Transverse colon (tissue), 4 donors: ENCODE data around the gene ZNF680. TPM values are rescaled to one million over a fixed set of nuclear protein-coding genes. Genes with fewer than 3 reads are reported as not detected.
"Not testable (repeated sequence)": the region's sequence is repeated elsewhere in the genome, so short reads cannot be mapped to it uniquely, and the experiment has no call there.

Experiments used
- DNase-seq: peaks from one replicate; pipeline ENCODE4 v3.0.0-alpha.2; 2019
- H3K27ac ChIP-seq, 4 donors: fragments of 200-600 bp; sonication (generic); 2 replicates each; pipeline ENCODE4 v1.5.1; 2016 to 2018; ENCODE audit warnings: inconsistent platforms in 4 of 4
- H3K27me3 ChIP-seq: fragments of 200-600 bp; sonication (generic); 2 replicates; pipeline ENCODE4 v1.5.1; 2017; ENCODE audit warnings: inconsistent platforms
- H3K36me3 ChIP-seq, 4 donors: fragments of 200-600 bp; sonication (generic); 2 replicates each; pipeline ENCODE4 v1.5.1; 2017 to 2019; ENCODE audit warnings: inconsistent platforms in 4 of 4
- H3K4me1 ChIP-seq, 4 donors: fragments of 200-600 bp; sonication (generic); 2 replicates each; pipeline ENCODE4 v1.5.1; 2017 to 2020; ENCODE audit warnings: inconsistent platforms in 4 of 4
- H3K4me3 ChIP-seq, 4 donors: fragments of 200-600 bp; sonication (generic); 1 replicate in 1 of 4; 2 replicates in 3 of 4; pipeline versions ENCODE4 v1.5.1 to v1.6.1; 2017 to 2019; ENCODE audit warnings: inconsistent platforms in 4 of 4
- H3K9me3 ChIP-seq, 2 donors: fragments of 200-600 bp; sonication (generic); 2 replicates each; pipeline ENCODE4 v1.5.1; 2017 to 2019; ENCODE audit warnings: inconsistent platforms in 2 of 2
- CTCF ChIP-seq, 5 experiments: fragments of 200-600 bp in 3 of 5; fragments of 450-650 bp in 2 of 5; sonication (generic) in 3 of 5; IDR thresholded peaks; 1 replicate in 2 of 5; 2 replicates in 3 of 5; pipeline ENCODE4 v1.5.1; 2016 to 2017; ENCODE audit warnings: antibody characterized with exemption in 5 of 5, inconsistent platforms in 3 of 5, mild to moderate bottlenecking in 2 of 5, moderate library complexity in 1 of 5
- EP300 ChIP-seq: sonication (generic); formaldehyde crosslinking; IDR thresholded peaks from one replicate; pipeline ENCODE4 v1.6.1; 2017; ENCODE audit warnings: antibody characterized with exemption, low read depth
- POLR2A ChIP-seq: fragments of 450-650 bp; IDR thresholded peaks from one replicate; pipeline ENCODE4 v1.6.1; 2016; ENCODE audit warnings: antibody characterized with exemption, mild to moderate bottlenecking, moderate library complexity
- POLR2AphosphoS5 ChIP-seq, 3 donors: sonication (generic); formaldehyde crosslinking; IDR thresholded peaks; one replicate each; pipeline ENCODE4 v1.6.1; 2016; ENCODE audit warnings: antibody characterized with exemption in 3 of 3
- WGBS, 2 donors: methylation state at CpG; one replicate each; pipeline ENCODE4 v1.1.5; 2018; ENCODE audit warnings: low coverage in 1 of 2; 5-methylcytosine and 5-hydroxymethylcytosine counted together
- in situ Hi-C, 4 donors: fragments of 200-750 bp; cut with MboI; loops; one replicate each; pipeline versions ENCODE4 v1.15.0 to v1.15.1; 2017; ENCODE audit warnings: low sequenced_read_pairs in 3 of 4, low pct_ligation_motif_present in 1 of 4, low pct_unique_long_range_greater_than_20kb in 1 of 4
- intact Hi-C: fragments of 100-400 bp; cut with DNase I; formaldehyde crosslinking; loops from one replicate; pipeline ENCODE4 v1.15.1; 2023; ENCODE audit warnings: low total_unique reads
- total RNA-seq, 4 donors: library from RNA; depleted of rRNA; stranded (reverse); fragments of >200 nt; gene quantifications; one replicate each; pipeline ENCODE4 v1.1.0, GENCODE V29; 2016

ZNF680 gene
- total RNA-seq, 4 donors from 2014 or later = 3.4 to 11.1 (median 6.6) TPM

GRCh38 chr7:64557601-64558322 is 5.1 kb downstream of the ZNF680 start:
- Histone ChIP-seq H3K9me3 (peaks cover 2 to 3% of the 10 kb centered on the region in 2 donors), H3K4me1 (peaks cover 0 to 25% (median 7%) of the 10 kb centered on the region in 4 donors), H3K27me3 (no peaks in the 10 kb centered on the region), H3K36me3 (no peaks in the 10 kb centered on the region), H3K4me3 (no peak overlapping the region), H3K27ac (no peak overlapping the region)
- in situ Hi-C loops (loop anchor here in 2 of 4 donors (25.0 kb wide), 2 partner anchors 230 to 245 kb away; partner anchors contain the start of genes ZNF736 (in 2 of the 2) and ZNF138 (in 1 of the 2)), intact Hi-C loops (no loop called here)
- no peak for TF ChIP-seq POLR2AphosphoS5 (IDR thresholded peaks at IDR 0.05)
- no peak for TF ChIP-seq CTCF (IDR thresholded peaks at IDR 0.05)
- TF ChIP-seq EP300 = no peak
- no peak for TF ChIP-seq POLR2A
- DNase-seq = no peak
- WGBS, 2 donors = 88 to 95% methylated on average over 6 to 8 of the region's 8 CpGs

DNA sequence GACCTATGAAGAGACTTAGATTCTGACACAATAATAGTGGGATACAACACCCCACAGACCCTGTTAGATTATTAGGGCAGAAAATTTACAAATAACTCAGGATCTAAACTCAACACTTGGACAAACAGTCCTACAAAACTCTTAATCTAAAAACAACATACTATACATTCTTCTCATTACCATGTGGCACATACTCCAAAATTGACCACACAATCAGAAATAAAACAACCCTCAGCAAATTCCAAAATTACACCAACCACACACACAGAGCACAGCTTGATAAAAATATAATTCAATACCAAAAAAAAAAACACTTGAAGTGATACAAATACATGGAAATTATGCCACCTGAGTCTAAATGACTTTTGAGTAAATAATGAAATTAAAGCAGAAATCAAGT is 7.8 kb downstream of the ZNF680 start:
- H3K4me3 ChIP-seq = no peak overlapping the region
- H3K27me3 ChIP-seq = no peaks in the 10 kb centered on the region
- intact Hi-C loops = no loop called here
- in situ Hi-C loops = loop anchor here in 2 of 4 donors (25.0 kb wide), 2 partner anchors 232 to 243 kb away; partner anchors contain the start of genes ZNF736 (in 2 of the 2) and ZNF138 (in 1 of the 2)
- TF ChIP-seq POLR2AphosphoS5 (IDR thresholded peaks at IDR 0.05) (no peak), EP300 (no peak), POLR2A (no peak), CTCF (IDR thresholded peaks at IDR 0.05) (no peak)
- H3K27ac ChIP-seq = no peak overlapping the region
- H3K4me1 ChIP-seq = peaks cover 0 to 12% (median 2%) of the 10 kb centered on the region in 4 donors
- DNase-seq = no peak
- H3K36me3 ChIP-seq = no peaks in the 10 kb centered on the region
- H3K9me3 ChIP-seq = peaks cover 3% of the 10 kb centered on the region in 2 donors

DNA sequence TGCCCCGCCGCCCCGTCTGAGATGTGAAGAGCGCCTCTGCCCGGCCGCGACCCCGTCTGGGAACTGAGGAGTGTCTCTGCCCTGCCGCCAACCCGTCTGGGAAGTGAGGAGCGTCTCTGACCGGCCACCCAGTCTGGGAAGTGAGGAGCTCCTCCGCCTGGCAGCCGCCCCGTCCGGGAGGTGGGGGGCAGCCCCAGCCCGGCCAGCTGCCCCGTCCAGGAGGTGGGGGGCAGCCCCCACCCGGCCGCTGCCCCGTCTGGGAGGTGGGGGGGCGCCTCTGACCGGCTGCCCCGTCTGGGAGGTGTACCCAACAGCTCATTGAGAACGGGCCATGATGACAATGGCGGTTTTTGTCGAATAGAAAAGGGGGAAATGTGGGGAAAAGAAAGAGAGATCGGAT is 8.7 kb downstream of the ZNF680 start:
- intact Hi-C loops, H3K4me1 ChIP-seq, DNase-seq, H3K36me3 ChIP-seq, H3K27ac ChIP-seq, H3K9me3 ChIP-seq, H3K4me3 ChIP-seq, H3K27me3 ChIP-seq: not testable (repeated sequence)
- in situ Hi-C loops = loop anchor here in 2 of 4 donors (25.0 kb wide), 2 partner anchors 233 to 242 kb away; partner anchors contain the start of genes ZNF736 (in 2 of the 2) and ZNF138 (in 1 of the 2)
- 96% methylated on average over 18 of the region's 28 CpGs; no CpG with 5 or more reads in 1 of the 2 donors for WGBS, 2 donors

DNA sequence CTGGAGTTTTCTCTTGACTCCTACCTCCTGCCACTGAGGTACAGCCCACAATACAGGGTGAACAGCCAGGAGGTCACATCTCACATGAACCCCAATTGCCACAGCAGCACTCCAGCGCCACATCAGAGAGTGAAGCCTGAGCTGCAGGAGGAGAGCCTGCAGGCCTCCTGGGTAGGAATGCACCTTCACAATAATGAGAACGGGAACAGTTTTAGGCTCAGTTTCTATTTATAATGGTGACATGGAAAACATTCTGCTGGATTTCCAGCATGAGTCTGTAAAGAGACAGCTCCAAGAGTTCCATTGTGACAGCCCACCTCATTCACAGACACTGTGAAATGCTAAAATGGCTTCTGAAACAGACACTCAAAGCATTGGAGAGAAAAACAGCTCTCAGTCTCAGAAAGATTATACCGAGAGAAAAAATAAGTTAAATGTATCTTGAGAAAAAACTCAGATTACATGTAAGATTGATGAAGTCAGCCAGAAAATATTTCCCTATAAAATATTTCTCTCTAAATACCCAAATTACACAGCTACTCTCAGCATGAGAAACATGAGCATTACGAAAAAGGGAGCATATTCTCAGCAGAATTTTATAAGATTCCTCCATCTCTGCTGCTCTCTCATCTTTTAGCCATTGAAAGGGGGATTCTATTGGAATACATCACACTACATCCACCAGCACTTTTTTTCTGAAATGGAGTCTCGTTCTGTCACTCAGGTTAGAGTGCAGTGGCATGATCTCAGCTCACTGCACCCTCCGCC is 11.3 kb downstream of the ZNF680 start:
- intact Hi-C loops (no loop called here), in situ Hi-C loops (loop anchor here in 2 of 4 donors (25.0 kb wide), 2 partner anchors 236 to 239 kb away; partner anchors contain the start of genes ZNF736 (in 2 of the 2) and ZNF138 (in 1 of the 2))
- peaks cover 3% of the 10 kb centered on the region in 2 donors for H3K9me3 ChIP-seq
- no peak for DNase-seq
- H3K4me1 ChIP-seq = no peaks in the 10 kb centered on the region
- no peak overlapping the region for H3K27ac ChIP-seq
- TF ChIP-seq CTCF (IDR thresholded peaks at IDR 0.05) (no peak), EP300 (no peak), POLR2AphosphoS5 (IDR thresholded peaks at IDR 0.05) (no peak), POLR2A (no peak)
- H3K4me3 ChIP-seq = no peak overlapping the region
- no peaks in the 10 kb centered on the region for H3K27me3 ChIP-seq
- H3K36me3 ChIP-seq = no peaks in the 10 kb centered on the region
- WGBS, 2 donors = 83 to 92% methylated on average over 4 to 6 of the region's 6 CpGs
